LNCaP clone FGC (cell line): ENCODE results near the gene BICC1.

Experiments
- DNase-seq: peaks from one replicate; pipeline ENCODE4 v3.0.0-alpha.2; 2011; ENCODE audit warnings: low read depth
- H3K4me3 ChIP-seq: 2 replicates; pipeline ENCODE4 v1.5.1; 2011; ENCODE audit warnings: mild to moderate bottlenecking, low read depth, low read length, control low read depth
- CTCF ChIP-seq: IDR thresholded peaks from 2 replicates; pipeline ENCODE4 v1.5.1; 2012; ENCODE audit warnings: mild to moderate bottlenecking; ENCODE audit not compliant: control insufficient read depth, insufficient read depth; ENCODE audit errors: extremely low read depth

The BICC1 gene

GRCh38 chr10:58531084-58531695 is 18.5 kb downstream of the BICC1 start:
- DNase-seq, result no peak
- peak; percentile 82 for TF ChIP-seq CTCF
- no peak overlapping the region for H3K4me3 ChIP-seq

GRCh38 chr10:58535311-58535710 is 22.6 kb downstream of the BICC1 start:
- TF ChIP-seq CTCF, result no peak
- no peak for DNase-seq
- H3K4me3 ChIP-seq, result no peak overlapping the region

- H3K4me3 ChIP-seq, result no peak overlapping the region
- TF ChIP-seq CTCF, result no peak
- no peak for DNase-seq
Measured at GRCh38 chr10:58543141-58543540, 30.5 kb downstream of the BICC1 start.

GRCh38 chr10:58544135-58544534 is 31.5 kb downstream of the BICC1 start:
- no peak overlapping the region for H3K4me3 ChIP-seq
- no peak for TF ChIP-seq CTCF
- no peak for DNase-seq

- TF ChIP-seq CTCF, result no peak
- H3K4me3 ChIP-seq, result no peak overlapping the region
- DNase-seq, result no peak
Measured at GRCh38 chr10:58545427-58545826, 32.8 kb downstream of the BICC1 start.

- H3K4me3 ChIP-seq, result no peak overlapping the region
- no peak for DNase-seq
- TF ChIP-seq CTCF, result no peak
Measured at GRCh38 chr10:58546137-58546536, 33.5 kb downstream of the BICC1 start.
